Right forelimb (tissue), 1 donor: ENCODE results near the gene SCN4A.
"Not testable (repeated sequence)": the region's sequence is repeated elsewhere in the genome, so short reads cannot be mapped to it uniquely, and the experiment has no call there.

Source experiments
- DNase-seq: peaks from one replicate; pipeline ENCODE4 v3.0.0-alpha.2; 2018

The SCN4A gene

GRCh38 chr17:63972796-63973195 is at the start of gene SCN4A:
TSS of gene SCN4A (minus strand) at chr17:63972918. CDS start at chr17:63972841, 77 bp downstream.
- DNase-seq: no peak

- peak; percentile 40 for DNase-seq
Measured at GRCh38 chr17:64020056-64020766, 47.5 kb upstream of the SCN4A start, which contains the start of gene ICAM2. TSS of gene ICAM2 (minus strand) at chr17:64020633. CDS start at chr17:64006691, 13,942 bp downstream.

GRCh38 chr17:64019551-64019961 is 46.8 kb upstream of the SCN4A start:
- not testable (repeated sequence) for DNase-seq

GRCh38 chr17:64017381-64017980 is 44.8 kb upstream of the SCN4A start:
- DNase-seq: no peak

GRCh38 chr17:64016974-64017373 is 44.3 kb upstream of the SCN4A start:
- no peak for DNase-seq

GRCh38 chr17:64016231-64016784 is 43.6 kb upstream of the SCN4A start:
- no peak for DNase-seq

- DNase-seq: no peak
Measured at GRCh38 chr17:64015447-64015846, 42.7 kb upstream of the SCN4A start.

- no peak for DNase-seq
Measured at GRCh38 chr17:64009571-64010402, 37.1 kb upstream of the SCN4A start.

GRCh38 chr17:64008830-64009229 is 36.1 kb upstream of the SCN4A start:
- DNase-seq: no peak

- no peak for DNase-seq
Measured at GRCh38 chr17:64008346-64008745, 35.6 kb upstream of the SCN4A start.

- no peak for DNase-seq
Measured at GRCh38 chr17:64007838-64008282, 35.1 kb upstream of the SCN4A start.

GRCh38 chr17:64007089-64007837 is 34.5 kb upstream of the SCN4A start:
- DNase-seq: not testable (repeated sequence)

- DNase-seq: peak; percentile 42
Measured at GRCh38 chr17:64006361-64007088, 33.8 kb upstream of the SCN4A start.

- peak; percentile 36 for DNase-seq
Measured at GRCh38 chr17:64005734-64006167, 33.0 kb upstream of the SCN4A start.

- peak; percentile 45 for DNase-seq
Measured at GRCh38 chr17:64004903-64005733, 32.4 kb upstream of the SCN4A start.

GRCh38 chr17:64004218-64004770 is 31.6 kb upstream of the SCN4A start:
- no peak for DNase-seq

GRCh38 chr17:64003526-64004121 is 30.9 kb upstream of the SCN4A start:
- no peak for DNase-seq

- no peak for DNase-seq
Measured at GRCh38 chr17:64002658-64003525, 30.2 kb upstream of the SCN4A start.
